ENCODE results near the gene RIC8B. TPM values are rescaled to one million over a fixed set of nuclear protein-coding genes. Genes with fewer than 3 reads are reported as not detected.

RIC8B gene
- total and polyA plus RNA-seq, 2 donors, result 5.8 to 10.2 TPM

DNA sequence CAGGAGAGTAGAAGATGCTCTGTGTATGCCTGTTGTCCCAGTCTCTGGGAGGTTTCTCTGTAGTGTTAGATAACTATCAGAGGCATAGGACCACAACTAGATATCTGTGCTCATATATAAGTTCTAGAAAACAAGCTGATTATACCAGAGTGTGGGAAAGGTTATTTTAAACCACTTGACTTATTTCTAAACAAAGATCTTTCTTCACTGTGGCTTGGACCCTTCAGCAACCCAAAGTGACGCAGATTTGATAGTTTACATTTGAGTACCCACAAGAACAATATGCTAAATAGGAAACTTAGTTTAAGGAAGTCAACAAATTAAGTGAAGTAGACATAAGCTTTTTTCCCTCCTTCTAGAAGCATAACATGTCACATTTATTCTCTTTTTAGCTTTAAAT lies 41.3 kb downstream of the RIC8B start:
- Histone ChIP-seq H3K4me1 (ENCODE audit: control insufficient read depth in 2 of 2, insufficient read depth in 2 of 2, low read length in 2 of 2) (no peaks in the 10 kb centered on the region), H3K27me3 (ENCODE audit: control insufficient read depth in 2 of 2, insufficient read depth in 1 of 2, low read length in 1 of 2) (no peaks in the 10 kb centered on the region), H3K9me3 (ENCODE audit: control insufficient read depth in 2 of 2, insufficient read depth in 1 of 2, low read length in 1 of 2) (no peaks in the 10 kb centered on the region), H3K27ac (ENCODE audit: low read depth in 1 of 2, low read length in 1 of 2) (no peak overlapping the region), H3K4me3 (ENCODE audit: low read length in 2 of 2) (no peak overlapping the region), H3K36me3 (ENCODE audit: control insufficient read depth in 2 of 2, insufficient read depth in 2 of 2, low read length in 1 of 2) (peaks cover 5 to 11% of the 10 kb centered on the region in 2 donors)
- no peak for DNase-seq (ENCODE audit: low read depth in 6 of 9, low spot score in 9 of 9)
- 96% methylated on average over 1 of the region's 1 CpG for WGBS

DNA sequence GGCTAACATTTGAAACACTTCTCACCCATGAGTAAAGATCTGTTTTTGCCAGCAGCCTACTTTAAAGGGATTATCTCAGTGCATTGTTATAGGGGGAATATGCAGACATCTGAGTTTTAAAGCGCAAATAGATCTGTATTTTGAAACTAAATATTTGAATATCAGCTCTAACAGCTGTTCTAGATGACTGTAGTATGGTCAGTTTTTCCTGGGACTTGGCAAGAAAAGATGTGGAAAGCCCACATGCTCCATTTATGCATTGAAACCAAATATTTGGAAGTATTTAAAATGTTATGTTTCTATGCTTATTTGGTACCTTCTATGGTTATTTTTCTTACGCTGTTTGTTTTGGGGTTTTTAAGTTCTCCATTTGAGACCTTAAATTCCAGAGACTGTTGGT lies 41.7 kb downstream of the RIC8B start:
- no peaks in the 10 kb centered on the region for H3K9me3 ChIP-seq (ENCODE audit: control insufficient read depth in 2 of 2, insufficient read depth in 1 of 2, low read length in 1 of 2)
- no peak overlapping the region for H3K27ac ChIP-seq (ENCODE audit: low read depth in 1 of 2, low read length in 1 of 2)
- no peak for DNase-seq (ENCODE audit: low read depth in 6 of 9, low spot score in 9 of 9)
- 100% methylated on average over 2 of the region's 2 CpGs for WGBS
- no peaks in the 10 kb centered on the region for H3K27me3 ChIP-seq (ENCODE audit: control insufficient read depth in 2 of 2, insufficient read depth in 1 of 2, low read length in 1 of 2)
- H3K4me3 ChIP-seq (ENCODE audit: low read length in 2 of 2), result no peak overlapping the region
- H3K36me3 ChIP-seq (ENCODE audit: control insufficient read depth in 2 of 2, insufficient read depth in 2 of 2, low read length in 1 of 2), result peaks cover 5 to 11% of the 10 kb centered on the region in 2 donors
- H3K4me1 ChIP-seq (ENCODE audit: control insufficient read depth in 2 of 2, insufficient read depth in 2 of 2, low read length in 2 of 2), result no peaks in the 10 kb centered on the region

DNA sequence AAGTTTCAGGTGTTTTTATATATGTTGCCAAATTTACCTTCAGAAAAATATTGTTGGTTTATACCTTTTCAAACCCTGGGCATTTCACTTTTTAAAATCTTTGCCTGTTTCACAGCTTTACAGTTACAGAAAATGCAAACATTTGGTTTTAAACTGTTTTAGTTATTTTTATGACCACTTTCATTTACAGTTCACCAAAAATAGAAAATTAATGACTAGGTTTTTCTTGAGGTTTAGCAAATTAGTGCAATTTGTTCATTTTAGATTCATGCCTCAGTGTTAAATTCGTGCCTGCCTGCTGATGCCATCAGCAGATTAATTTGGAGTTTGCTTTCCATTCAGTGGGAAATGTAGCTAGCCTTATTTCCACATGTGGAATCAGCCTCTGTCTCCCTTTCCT lies 45.5 kb downstream of the RIC8B start:
- Histone ChIP-seq H3K4me3 (ENCODE audit: low read length in 2 of 2) (no peak overlapping the region), H3K9me3 (ENCODE audit: control insufficient read depth in 2 of 2, insufficient read depth in 1 of 2, low read length in 1 of 2) (no peaks in the 10 kb centered on the region), H3K4me1 (ENCODE audit: control insufficient read depth in 2 of 2, insufficient read depth in 2 of 2, low read length in 2 of 2) (no peaks in the 10 kb centered on the region), H3K27me3 (ENCODE audit: control insufficient read depth in 2 of 2, insufficient read depth in 1 of 2, low read length in 1 of 2) (no peaks in the 10 kb centered on the region), H3K36me3 (ENCODE audit: control insufficient read depth in 2 of 2, insufficient read depth in 2 of 2, low read length in 1 of 2) (peaks cover 1 to 13% of the 10 kb centered on the region in 2 donors), H3K27ac (ENCODE audit: low read depth in 1 of 2, low read length in 1 of 2) (no peak overlapping the region)
- no peak for DNase-seq (ENCODE audit: low read depth in 6 of 9, low spot score in 9 of 9)
- 99% methylated on average over 1 of the region's 1 CpG for WGBS

DNA sequence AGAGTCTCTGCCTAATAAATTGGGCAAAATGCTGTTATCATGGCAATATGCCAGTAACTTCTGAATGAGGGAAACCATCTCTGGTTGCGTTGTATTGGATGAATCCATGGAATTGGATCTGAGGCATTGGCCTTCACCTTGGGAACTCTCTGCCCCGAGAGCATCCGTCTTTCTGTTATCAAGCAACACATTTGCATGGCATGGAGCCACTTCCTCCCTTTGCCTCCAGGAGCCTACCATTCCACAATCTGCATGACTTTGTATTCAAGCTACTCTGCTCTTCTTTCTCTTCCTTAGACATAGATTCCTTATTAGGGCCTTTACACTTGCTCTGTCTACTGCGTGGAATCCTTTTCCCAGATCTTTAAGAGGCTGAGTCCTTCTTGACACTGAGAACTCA lies 57.2 kb downstream of the RIC8B start:
- WGBS, result 99% methylated on average over 4 of the region's 4 CpGs
- Histone ChIP-seq H3K9me3 (ENCODE audit: control insufficient read depth in 2 of 2, insufficient read depth in 1 of 2, low read length in 1 of 2) (no peaks in the 10 kb centered on the region), H3K27me3 (ENCODE audit: control insufficient read depth in 2 of 2, insufficient read depth in 1 of 2, low read length in 1 of 2) (no peaks in the 10 kb centered on the region), H3K4me1 (ENCODE audit: control insufficient read depth in 2 of 2, insufficient read depth in 2 of 2, low read length in 2 of 2) (no peaks in the 10 kb centered on the region), H3K4me3 (ENCODE audit: low read length in 2 of 2) (no peak overlapping the region), H3K36me3 (ENCODE audit: control insufficient read depth in 2 of 2, insufficient read depth in 2 of 2, low read length in 1 of 2) (peaks cover 7 to 10% of the 10 kb centered on the region in 2 donors), H3K27ac (ENCODE audit: low read depth in 1 of 2, low read length in 1 of 2) (no peak overlapping the region)
- DNase-seq (ENCODE audit: low read depth in 6 of 9, low spot score in 9 of 9), result no peak

DNA sequence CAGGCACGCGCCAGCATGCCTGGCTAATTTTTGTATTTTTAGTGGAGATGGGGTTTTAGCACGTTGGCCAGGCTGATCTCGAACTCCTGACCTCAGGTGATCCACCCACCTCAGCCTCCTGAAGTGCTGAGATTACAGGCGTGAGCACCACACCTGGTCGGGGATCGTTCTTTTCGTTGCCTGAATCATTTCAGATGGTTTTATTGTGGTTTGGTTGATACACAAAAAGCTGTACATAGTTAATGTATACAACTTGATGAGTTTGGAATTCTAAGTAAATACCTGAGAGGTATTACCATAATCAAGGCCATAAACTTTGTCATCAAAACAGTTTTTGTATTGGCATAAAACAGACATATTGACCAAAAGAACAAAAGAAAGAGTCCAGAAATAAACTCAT lies 63.3 kb downstream of the RIC8B start:
- no peak overlapping the region for H3K27ac ChIP-seq (ENCODE audit: low read depth in 1 of 2, low read length in 1 of 2)
- 98% methylated on average over 8 of the region's 8 CpGs for WGBS
- no peaks in the 10 kb centered on the region for H3K27me3 ChIP-seq (ENCODE audit: control insufficient read depth in 2 of 2, insufficient read depth in 1 of 2, low read length in 1 of 2)
- no peaks in the 10 kb centered on the region for H3K4me1 ChIP-seq (ENCODE audit: control insufficient read depth in 2 of 2, insufficient read depth in 2 of 2, low read length in 2 of 2)
- DNase-seq (ENCODE audit: low read depth in 6 of 9, low spot score in 9 of 9), result no peak
- no peaks in the 10 kb centered on the region for H3K9me3 ChIP-seq (ENCODE audit: control insufficient read depth in 2 of 2, insufficient read depth in 1 of 2, low read length in 1 of 2)
- H3K4me3 ChIP-seq (ENCODE audit: low read length in 2 of 2), result no peak overlapping the region
- H3K36me3 ChIP-seq (ENCODE audit: control insufficient read depth in 2 of 2, insufficient read depth in 2 of 2, low read length in 1 of 2), result peaks cover 0 to 4% of the 10 kb centered on the region in 2 donors

DNA sequence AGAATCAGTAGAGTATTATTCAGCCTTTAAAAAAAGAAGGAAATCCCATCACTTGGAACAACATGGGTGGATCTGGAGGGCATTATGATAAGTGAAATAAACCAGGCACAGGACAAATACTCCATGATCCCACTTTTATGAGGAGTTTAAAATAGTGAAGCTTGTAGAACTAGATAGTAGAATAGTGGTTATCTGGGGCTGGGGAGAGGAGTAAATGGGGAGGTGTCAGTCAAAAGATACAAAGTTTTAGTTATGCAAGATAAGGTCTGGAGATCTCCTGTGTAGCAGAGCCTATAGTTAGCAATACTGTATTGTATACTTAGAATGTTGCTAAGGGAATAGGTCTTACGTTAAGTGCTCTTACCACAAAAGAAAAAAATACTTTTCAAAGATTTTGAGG lies 64.9 kb downstream of the RIC8B start:
- no peaks in the 10 kb centered on the region for H3K27me3 ChIP-seq (ENCODE audit: control insufficient read depth in 2 of 2, insufficient read depth in 1 of 2, low read length in 1 of 2)
- H3K4me3 ChIP-seq (ENCODE audit: low read length in 2 of 2), result no peak overlapping the region
- H3K36me3 ChIP-seq (ENCODE audit: control insufficient read depth in 2 of 2, insufficient read depth in 2 of 2, low read length in 1 of 2), result peaks cover 6 to 7% of the 10 kb centered on the region in 2 donors
- DNase-seq (ENCODE audit: low read depth in 6 of 9, low spot score in 9 of 9), result no peak
- no peak overlapping the region for H3K27ac ChIP-seq (ENCODE audit: low read depth in 1 of 2, low read length in 1 of 2)
- WGBS, result 89% methylated on average over 1 of the region's 1 CpG
- H3K9me3 ChIP-seq (ENCODE audit: control insufficient read depth in 2 of 2, insufficient read depth in 1 of 2, low read length in 1 of 2), result no peaks in the 10 kb centered on the region
- no peaks in the 10 kb centered on the region for H3K4me1 ChIP-seq (ENCODE audit: control insufficient read depth in 2 of 2, insufficient read depth in 2 of 2, low read length in 2 of 2)

DNA sequence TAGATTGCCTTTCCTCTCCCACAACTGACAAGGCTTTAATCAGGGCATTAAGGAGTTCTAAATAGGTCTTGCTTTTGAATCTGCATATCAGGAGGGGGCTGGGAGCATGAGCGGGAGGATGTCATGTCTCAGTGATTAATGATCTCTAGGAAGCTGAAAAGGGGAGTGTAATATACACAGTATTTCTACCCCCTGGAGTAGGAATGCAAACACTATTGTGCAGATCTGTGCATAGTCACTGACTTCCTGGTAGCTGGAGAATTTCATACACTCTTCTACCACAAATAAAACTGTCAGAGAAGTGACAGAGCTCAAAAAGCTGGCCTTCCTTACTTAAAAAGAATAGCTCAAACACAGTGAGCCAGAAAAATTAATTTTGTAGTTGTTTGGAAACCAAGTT lies 65.8 kb downstream of the RIC8B start:
- no peak for DNase-seq (ENCODE audit: low read depth in 6 of 9, low spot score in 9 of 9)
- no peaks in the 10 kb centered on the region for H3K4me1 ChIP-seq (ENCODE audit: control insufficient read depth in 2 of 2, insufficient read depth in 2 of 2, low read length in 2 of 2)
- H3K36me3 ChIP-seq (ENCODE audit: control insufficient read depth in 2 of 2, insufficient read depth in 2 of 2, low read length in 1 of 2), result peaks cover 7 to 13% of the 10 kb centered on the region in 2 donors
- H3K9me3 ChIP-seq (ENCODE audit: control insufficient read depth in 2 of 2, insufficient read depth in 1 of 2, low read length in 1 of 2), result no peaks in the 10 kb centered on the region
- peak overlapping the region in 1 of 2 donors; percentile 18 for H3K27ac ChIP-seq (ENCODE audit: low read depth in 1 of 2, low read length in 1 of 2)
- H3K4me3 ChIP-seq (ENCODE audit: low read length in 2 of 2), result no peak overlapping the region
- H3K27me3 ChIP-seq (ENCODE audit: control insufficient read depth in 2 of 2, insufficient read depth in 1 of 2, low read length in 1 of 2), result no peaks in the 10 kb centered on the region
- WGBS, result 93% methylated on average over 1 of the region's 1 CpG

DNA sequence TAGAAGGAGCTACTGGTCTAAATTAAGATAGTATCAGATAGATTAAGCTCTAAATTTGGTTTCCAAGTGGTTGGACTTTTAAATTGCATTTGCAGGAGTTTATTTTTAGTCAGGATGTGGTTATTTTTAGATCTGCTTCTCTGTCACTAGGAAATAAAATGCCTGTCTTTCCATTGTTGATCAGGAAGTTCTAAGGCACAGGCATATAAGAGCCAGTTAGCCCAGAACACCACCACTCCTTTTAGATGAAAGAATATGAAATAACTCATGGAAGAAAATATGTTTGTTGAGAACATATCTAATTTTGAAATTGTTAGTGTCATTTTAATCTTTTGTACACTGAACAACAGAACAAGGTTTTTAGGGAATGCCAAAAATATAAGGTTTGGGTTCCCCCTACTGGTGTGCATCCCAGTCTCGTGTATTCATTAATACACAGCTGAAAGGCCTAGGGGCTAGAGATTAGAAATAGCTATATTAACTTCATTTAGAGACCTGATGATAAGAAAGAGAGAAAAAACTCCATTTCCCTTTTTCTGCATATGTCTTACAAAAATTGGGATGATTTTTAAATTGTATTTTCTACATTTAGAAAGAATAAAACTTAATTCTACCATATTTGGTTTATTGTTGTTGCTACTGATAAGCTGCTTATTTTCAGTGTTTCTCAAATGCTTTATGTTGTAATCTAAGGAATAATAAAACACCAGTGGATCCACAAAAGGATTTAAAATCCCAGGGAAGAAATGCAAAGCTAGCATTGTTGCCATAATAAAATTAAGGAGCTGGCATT lies 67.2 kb downstream of the RIC8B start:
- peak; percentile 11 to 71 (median 43) for DNase-seq (ENCODE audit: low read depth in 6 of 9, low spot score in 9 of 9)
- H3K4me1 ChIP-seq (ENCODE audit: control insufficient read depth in 2 of 2, insufficient read depth in 2 of 2, low read length in 2 of 2), result no peaks in the 10 kb centered on the region
- peaks cover 10 to 21% of the 10 kb centered on the region in 2 donors for H3K36me3 ChIP-seq (ENCODE audit: control insufficient read depth in 2 of 2, insufficient read depth in 2 of 2, low read length in 1 of 2)
- no peak overlapping the region for H3K27ac ChIP-seq (ENCODE audit: low read depth in 1 of 2, low read length in 1 of 2)
- H3K4me3 ChIP-seq (ENCODE audit: low read length in 2 of 2), result no peak overlapping the region
- no peaks in the 10 kb centered on the region for H3K27me3 ChIP-seq (ENCODE audit: control insufficient read depth in 2 of 2, insufficient read depth in 1 of 2, low read length in 1 of 2)
- 41% methylated on average over 1 of the region's 1 CpG for WGBS
- H3K9me3 ChIP-seq (ENCODE audit: control insufficient read depth in 2 of 2, insufficient read depth in 1 of 2, low read length in 1 of 2), result no peaks in the 10 kb centered on the region

DNA sequence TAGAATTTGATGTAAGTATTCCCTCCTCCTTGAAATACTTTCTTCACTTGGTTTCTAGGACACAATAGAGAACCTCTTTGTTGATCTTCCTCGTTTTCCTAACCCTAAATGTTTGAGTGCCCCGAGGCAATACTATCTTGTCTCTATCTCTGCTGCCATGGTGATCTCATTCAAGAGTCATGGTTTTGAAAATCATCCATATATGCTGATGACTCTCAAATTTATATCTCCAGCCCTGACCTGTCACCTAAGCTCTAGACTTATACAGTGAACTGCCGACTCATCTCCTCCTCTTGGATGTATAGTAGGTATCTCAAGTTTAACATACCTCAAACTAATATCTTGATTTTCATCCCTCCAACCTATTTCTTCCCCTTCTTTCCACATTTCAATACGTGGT lies 71.4 kb downstream of the RIC8B start:
- Histone ChIP-seq H3K36me3 (ENCODE audit: control insufficient read depth in 2 of 2, insufficient read depth in 2 of 2, low read length in 1 of 2) (peaks cover 9 to 23% of the 10 kb centered on the region in 2 donors), H3K27me3 (ENCODE audit: control insufficient read depth in 2 of 2, insufficient read depth in 1 of 2, low read length in 1 of 2) (no peaks in the 10 kb centered on the region), H3K4me3 (ENCODE audit: low read length in 2 of 2) (no peak overlapping the region), H3K9me3 (ENCODE audit: control insufficient read depth in 2 of 2, insufficient read depth in 1 of 2, low read length in 1 of 2) (no peaks in the 10 kb centered on the region), H3K4me1 (ENCODE audit: control insufficient read depth in 2 of 2, insufficient read depth in 2 of 2, low read length in 2 of 2) (no peaks in the 10 kb centered on the region), H3K27ac (ENCODE audit: low read depth in 1 of 2, low read length in 1 of 2) (no peak overlapping the region)
- no peak for DNase-seq (ENCODE audit: low read depth in 6 of 9, low spot score in 9 of 9)
- WGBS, result 99% methylated on average over 4 of the region's 4 CpGs

Measured in thymus (tissue), 11 donors.